Brain pericyte (primary cell): Measurements from ENCODE around the gene LFNG.

Experiments
- DNase-seq: peaks from one replicate; pipeline ENCODE4 v3.0.0-alpha.2; 2012; ENCODE audit warnings: low read depth, low spot score

The LFNG gene

DNA sequence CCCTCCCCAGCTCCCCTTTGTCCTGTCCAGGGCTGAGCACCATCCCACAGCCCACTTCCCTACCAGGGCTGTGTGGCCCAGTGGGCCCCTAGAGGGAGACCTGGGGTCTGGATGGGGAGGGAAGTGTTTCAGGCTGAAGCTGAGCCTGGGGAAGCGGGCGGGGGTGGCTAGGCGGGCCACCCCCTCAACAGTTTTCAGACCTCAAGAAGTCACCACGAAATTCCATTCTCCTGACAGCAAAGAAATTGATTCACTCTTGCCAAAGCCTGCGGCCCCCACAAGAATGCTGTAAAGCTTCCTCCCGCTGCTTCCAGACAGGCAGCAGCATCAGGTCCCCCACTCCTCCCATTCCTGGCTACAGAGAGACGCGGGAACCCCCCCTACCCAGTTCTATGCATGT is 2.5 kb upstream of the LFNG start:
- no peak for DNase-seq

DNA sequence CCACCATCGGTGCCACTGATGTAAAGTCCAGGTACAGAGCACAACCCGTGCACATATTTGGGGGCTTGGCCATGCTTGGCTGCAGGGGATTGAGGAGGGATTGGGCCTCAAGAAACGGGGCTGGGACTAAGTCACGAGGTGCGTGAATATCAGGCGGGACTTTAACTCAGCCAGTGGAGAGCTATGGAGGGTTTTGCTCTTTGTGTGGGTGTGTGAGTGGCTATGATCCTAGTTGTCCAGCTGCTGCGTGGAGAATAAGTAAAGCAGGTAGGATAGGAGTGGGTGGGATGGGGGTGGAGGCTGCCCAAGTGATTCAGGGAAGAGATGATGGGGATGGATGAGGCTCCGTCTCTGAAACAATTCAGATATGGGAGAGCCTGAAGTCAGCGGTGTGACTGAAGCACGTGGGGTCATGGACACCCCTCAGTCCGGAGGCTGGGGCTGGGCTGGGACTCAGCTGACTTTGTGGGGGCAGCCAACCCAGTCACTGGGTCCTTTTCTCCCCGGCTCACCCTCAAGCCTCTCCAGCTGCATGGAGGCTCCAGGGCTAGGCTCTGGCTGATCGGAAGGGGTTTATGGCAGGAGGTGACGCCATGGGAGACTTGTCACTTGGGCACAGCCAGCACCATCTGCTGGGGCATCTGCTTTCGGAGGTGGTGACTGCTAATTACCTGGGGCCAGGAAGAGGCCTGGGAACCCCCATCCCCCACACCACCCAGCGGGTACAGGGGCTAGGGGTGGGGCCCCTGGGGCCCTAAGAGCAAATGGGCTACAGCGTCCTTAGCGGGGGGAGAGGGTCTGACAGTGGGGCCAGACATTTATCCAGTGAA is 1.7 kb upstream of the LFNG start:
- DNase-seq = no peak

DNA sequence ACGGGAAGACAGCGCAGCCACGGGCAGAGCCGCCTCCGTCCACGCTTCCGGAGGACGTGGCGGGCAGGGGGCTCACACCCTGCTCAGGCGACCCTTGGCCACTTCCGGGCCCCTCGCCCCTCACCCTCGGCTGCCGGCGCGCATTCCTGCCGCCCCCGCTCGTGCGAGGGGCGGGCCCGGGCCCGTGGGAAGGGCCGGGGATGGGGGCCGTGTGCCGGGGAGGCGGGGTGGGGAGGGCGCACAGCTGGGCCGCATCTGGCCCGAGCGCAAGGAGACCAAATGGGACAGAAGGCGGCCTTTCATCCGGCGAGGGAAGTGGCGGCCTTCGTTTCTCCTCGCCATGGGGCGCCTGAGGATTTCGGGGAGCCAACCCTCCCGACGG is 846 bp upstream of the LFNG start:
- no peak for DNase-seq

DNA sequence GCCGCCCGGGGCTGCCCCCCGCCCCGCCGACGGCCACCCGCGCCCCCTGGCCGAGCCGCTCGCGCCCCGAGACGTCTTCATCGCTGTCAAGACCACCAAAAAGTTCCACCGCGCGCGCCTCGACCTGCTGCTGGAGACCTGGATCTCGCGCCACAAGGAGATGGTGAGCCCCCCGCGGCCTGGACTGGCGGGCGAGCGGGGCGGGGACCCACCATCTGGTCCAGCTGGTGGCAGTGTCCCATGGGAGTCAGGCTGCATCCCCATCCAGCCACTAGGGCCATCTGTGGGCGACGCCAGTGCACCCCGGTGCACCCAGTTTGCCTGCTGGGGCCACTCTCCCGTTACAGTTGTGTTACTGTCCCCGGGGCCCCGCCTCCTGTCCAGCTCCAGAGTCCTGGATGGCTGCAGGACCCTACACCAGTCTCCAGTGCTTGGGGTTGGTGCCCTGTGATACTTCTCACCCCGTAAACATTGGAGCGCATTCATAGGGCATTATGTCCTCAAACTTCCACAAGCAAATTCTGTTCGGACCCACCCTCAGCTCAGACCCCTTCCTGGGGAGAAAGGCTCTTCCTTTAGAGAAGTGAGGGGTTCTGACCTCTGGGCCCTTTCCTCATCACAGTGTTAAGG is 672 bp downstream of the LFNG start:
- no peak for DNase-seq

DNA sequence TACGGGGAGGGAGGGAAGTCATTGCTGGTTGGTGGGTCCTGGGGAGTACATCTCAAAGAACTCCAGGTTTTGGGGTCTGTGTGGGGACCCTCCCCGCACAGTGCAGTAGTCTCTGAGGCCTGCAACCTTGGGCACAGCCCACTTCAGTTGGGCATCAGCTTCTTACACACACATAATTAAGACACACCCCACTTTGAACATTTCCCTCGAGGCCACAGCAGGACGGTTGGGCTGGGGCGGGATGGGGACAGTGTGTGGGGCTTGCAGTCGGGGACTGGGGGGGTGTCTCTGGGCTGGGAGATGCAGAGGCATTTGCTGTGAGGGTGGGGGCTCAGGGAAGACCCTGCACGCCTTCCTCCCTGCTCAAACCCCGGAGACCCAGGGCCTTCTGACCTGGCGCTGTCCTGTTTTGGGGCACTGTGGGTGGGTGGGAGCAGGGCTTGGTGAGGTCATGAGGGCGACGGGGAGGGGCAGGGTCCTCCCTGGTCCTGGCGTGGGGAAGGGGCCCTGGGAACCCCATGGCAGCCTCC is 1.3 kb downstream of the LFNG start:
- DNase-seq = no peak

DNA sequence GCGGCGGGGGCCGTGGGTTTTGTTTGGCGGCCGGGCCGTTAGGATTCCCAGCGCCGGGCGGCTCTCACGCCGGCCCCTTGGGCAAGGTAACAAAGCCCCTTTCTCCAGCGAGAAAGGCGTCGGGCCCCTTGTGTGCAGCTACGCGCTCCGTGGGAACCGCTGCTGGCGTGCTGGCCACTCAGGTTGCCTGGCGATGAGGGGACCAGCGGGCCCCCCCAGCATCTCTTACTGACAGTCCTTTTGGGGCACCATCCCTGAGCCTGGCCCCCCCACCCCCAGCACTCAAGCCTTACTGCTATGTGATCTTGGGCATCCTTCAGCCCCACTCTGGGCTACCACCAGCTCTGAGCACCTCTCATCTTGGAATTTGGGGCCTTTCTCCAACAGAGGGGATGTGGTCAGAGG is 1.8 kb downstream of the LFNG start:
- no peak for DNase-seq

DNA sequence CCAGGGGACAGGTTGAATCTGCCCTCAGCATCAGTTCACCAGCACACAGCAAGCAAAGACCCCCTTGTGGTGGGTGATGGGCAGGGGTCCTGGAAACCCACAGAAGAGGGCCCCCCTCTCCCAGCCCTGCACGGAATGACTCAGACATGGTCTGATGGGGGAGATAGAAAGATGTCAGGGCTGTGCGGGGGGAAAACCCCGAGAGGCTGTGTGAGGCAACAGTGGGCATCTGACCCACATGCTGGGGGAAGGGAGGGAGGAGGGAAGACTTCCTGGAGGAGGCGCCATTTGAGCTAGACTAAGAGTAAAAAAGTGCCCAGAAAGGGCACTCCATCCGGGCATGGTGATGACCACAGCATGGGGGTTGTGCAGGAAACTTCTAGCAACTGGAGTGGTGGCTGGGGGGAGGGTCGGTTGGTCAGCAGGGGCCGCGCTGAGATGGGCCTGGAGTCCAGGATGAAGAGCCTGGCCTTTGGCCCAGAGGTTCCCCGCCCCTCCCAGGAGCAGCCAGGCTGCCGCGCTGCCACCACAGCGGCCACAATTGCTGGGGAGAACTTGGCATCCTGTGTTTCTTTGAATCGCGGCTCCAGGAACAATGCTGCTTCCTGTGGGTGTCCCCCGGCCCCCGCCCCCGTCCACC is 2.5 kb downstream of the LFNG start:
- DNase-seq = no peak

DNA sequence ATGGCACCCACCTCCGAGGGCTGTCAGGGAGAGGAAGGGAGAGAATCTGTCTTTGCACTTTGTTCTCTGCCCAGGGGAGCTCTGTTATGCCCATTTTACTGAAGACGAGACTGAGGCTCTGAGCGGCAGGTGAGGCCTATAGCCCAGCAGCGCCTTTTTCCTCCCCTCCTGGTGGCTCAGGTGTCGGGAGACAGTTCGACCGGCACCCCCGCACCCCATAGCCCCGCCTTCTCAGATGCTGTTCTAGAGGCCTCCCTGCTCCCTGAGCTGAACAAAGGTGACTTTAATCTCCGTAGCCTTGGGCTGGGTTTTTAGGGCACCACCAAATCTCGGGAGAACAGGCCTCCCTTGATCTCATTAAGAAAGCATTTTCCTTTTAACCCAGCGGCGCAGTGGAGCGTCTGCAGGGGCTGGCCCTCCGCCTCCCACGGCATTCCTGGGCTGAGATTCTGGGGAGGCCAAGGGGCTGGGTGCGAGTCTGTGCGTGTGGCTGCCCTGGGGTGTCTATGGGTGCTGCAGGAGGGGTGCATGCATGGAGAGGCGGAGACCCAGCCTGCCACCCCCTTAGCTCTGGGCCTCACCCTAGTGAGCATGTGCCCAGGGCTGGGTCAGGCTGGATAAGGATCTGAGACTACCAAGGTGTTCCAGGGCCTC is 3.3 kb downstream of the LFNG start:
- no peak for DNase-seq

DNA sequence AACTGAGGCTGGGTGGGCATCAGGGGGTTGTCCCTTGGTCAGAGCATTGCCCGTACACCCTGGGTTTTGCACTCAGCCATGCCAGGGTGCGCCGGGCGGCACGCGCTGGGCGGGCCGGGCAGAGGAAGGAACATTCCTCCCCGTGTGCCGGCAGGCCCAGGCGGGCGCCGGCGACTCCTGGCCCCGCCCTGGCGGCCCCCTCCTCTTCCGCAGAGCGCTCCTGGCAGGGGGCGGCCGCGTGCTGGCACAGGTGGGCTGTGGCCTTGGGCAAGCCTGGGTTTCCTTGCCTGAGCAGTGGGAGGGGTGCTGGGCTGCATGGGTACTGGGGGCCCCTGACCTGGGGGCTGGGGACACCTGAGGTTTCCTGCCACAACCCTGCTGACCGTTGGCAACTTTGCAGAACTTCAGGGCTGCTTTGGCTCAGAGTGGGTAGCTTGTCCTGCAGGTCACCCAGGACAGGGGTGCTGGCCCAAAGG is 3.9 kb downstream of the LFNG start:
- no peak for DNase-seq

DNA sequence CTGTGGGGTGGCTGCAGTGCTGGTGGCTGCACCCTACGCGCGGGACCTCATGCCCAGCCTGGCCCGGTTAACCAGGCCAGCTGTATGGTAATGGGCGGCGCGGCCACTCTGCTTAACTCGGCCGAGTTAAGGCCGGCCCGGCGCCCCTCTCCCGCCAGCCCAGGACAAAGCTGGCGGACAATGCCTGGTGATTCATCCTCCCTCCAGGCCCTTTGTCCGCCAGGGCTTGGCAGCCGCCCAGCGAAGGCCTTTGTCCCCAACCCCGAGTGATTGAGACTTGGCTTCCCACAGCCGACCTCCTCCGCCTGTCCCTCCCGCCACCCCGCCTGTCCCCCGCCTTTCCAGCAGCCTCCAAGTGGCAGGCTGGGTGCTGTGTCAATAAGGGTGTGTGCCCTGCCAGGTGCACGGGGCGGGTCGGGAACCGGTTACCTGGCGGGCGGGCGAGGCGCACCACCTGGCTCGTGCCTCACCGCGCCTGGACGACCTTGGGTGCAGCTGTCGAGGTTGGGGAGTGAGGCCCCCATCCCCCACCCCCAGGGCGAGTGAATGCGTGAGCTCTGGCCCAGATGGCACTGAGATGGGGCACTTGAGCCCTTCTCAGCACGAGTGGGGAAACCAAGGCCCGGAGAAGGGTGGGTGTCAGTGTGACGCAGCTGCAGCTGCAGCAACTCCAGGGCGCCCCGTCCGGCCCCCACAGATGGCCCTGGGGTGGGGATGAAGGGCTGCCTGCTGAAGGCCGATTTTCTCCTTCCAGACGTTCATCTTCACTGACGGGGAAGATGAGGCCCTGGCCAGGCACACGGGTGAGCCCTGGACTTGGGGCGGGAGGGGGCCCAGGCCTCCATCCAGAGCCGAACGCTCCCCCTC is 4.6 kb downstream of the LFNG start:
- no peak for DNase-seq

DNA sequence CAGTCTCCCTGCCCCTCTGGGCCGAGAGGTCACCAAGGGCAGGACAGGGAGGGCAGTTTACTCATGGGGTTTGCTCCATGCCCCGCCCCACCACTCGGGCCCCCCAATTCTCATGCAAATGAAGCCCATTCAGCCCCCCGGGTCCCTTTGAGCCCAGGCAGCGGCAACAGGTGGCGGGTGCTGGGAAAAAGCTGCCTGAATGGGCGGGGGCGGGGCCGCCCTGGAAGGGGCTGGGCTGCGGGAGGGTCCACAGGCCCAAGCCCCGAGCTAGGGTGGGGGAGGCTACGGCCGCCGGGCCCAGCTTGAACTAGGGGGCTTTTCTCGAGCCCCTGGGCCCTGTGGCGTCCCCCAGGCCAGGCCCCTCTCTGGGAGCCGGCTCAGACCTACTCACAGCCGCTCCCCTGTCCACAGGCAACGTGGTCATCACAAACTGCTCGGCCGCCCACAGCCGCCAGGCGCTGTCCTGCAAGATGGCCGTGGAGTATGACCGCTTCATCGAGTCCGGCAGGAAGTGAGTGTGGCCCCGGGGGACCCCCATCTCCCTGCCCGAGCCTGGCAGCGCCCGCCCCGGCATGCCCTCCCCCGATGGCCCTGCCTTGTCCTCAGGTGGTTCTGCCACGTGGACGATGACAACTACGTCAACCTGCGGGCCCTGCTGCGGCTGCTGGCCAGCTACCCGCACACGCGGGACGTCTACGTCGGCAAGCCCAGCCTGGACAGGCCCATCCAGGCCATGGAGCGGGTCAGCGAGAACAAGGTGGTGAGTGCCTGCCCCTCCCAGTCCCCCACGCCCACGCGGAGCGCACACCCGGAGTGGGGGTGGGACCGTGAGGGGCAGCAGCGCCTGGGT is 5.5 kb downstream of the LFNG start:
- DNase-seq = no peak

DNA sequence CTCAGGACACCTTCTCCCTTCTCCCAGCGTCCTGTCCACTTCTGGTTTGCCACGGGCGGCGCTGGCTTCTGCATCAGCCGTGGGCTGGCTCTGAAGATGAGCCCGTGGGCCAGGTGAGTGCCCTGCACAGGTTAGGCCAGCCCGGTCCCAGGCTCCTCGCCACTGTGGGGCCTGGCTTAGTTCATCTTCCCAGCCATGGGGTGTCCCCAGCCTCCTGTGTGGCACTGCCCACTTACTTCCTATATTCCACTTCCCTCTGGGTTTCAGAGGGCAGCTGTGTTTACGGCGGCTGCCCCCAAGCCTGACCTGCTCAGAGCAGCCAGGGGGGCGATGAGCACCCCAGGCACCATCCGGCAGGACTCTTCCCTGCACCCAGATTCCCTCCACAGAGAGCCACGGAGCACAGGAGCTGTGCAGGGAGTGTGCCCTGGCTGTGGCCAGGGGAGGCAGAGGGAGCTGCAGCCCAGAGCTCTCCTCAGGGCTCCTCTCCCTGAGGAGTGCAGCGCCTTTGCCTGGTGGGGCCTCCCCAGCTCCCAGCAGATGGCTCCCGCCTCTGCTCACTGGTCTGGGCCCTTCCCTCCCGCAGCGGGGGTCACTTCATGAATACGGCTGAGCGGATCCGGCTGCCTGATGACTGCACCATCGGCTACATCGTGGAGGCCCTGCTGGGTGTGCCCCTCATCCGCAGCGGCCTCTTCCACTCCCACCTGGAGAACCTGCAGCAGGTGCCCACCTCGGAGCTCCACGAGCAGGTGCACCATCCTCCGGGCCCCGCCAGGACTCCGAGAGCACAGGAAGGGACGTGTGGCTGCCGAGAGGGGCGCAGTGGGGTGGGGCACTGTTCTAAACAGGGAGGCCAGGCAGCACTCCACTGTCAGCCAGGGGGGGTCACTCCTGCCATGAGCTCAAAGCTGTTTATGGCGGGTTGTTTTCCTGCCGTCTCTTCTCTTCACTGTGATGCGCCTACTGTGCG is 6.4 kb downstream of the LFNG start:
- no peak for DNase-seq

DNA sequence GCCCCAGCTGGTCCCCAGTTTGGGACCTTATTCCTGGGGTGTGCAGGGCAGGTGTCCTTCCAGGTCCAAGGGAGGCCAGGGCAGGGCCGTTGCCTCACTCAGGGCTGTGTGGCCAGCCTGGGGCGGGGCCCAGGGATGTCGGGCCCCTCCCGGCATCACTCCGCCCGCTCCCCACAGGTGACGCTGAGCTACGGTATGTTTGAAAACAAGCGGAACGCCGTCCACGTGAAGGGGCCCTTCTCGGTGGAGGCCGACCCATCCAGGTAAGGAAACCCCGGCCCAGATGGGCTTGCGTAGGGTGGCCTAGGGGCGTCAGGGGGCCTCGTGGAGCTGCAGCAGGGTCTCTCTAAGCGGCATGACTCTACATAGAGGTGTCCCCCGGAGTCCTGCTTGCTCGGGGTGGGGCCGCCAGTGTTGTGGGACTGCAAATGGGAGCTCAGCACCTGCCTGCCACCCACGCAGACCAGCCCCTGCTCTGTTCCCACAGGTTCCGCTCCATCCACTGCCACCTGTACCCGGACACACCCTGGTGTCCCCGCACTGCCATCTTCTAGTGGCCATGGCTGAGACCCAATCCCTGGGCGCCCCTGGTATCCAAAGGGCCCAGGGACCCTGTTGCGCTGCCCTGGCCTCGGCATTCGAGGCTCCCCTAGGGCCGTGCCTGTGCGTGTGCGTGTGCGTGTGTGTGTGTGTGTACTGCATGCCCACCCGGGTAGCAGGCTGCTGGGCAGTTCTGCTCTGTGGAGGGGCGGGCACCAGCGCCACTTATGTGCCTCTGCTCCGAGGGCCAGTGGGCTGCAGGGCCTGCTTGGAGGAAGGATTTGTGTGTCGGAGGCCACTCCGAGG is 7.3 kb downstream of the LFNG start:
- no peak for DNase-seq

DNA sequence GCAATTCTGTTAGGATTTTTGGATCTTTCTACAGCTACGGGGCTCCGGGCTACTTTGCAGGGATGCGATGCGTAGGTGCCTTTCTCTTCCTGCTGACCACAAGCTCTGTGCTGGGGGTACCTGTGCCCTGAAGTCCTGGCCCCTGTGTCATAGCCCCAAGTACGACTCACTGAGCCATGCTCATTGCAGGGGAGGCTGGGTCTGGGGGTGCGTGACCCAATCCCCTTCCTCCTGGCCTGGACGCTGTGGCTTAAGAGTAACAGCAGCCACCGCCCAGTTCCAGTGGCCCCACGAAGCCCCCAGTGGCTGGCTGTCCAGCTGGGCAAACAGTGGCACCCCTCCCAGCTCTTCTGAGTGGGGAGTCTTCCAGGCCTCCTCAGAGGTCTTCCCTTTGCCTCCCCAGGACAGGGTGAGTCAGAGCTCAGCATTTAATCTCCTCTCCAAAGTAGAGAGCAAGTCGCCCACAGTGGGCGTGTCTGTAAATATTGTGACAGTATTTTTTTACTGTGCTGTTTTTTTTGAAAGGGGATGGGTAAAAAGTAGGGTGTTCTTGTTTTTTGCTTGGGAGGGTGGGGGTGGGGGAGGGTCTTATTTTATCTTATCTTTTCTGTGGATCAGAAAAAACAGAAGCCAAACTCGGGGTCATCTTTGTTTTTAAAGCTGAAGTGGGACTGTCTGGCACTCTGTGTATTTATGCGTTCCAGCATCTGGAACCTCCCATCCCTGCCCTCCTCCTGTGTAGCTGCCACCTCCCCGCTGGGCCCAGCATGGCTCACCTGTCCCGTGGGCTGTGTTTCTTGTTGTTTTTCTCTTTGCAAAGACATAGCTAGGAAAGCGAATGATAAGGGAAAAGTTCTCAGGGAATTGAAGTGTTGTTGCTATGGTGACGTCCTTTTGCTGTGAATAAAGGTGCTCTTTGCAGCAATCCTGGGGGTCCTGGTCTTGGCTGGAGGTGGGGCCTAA is 8.2 kb downstream of the LFNG start:
- DNase-seq = no peak

DNA sequence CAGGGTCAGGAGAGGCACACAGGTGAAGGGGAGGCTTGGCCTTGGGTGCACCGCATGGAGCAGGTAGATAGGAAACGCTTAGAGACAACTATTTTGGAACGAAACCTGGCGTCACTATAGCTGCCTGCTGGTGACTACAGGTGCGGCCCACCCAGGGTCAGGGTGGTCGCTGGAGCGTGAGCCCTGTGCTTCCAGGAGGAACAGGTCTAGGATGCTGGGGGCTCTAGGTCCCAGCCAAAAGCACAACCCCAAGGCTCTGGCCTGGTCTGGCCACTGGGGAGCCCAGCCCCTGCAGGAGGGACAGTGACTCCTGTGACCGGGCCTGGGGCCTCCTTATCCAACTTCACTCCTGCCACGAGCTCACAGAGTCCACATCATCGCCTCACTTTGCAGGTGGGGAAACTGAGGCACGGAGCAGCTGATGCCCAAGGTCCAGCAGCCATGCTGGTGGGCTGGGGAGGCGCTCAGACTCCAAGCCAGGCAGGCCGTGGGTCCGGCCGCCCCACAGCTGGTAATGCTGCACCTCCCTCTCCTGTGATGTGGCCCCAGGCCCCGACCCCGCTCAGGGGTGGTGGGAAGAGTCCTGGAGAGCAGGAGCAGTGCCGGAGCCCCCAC is 9.0 kb downstream of the LFNG start:
- DNase-seq = no peak
